Lung (tissue), 12 donors: ENCODE measurements around the gene MRTFA. TPM values are rescaled to one million over a fixed set of nuclear protein-coding genes. Genes with fewer than 3 reads are reported as not detected.

Experiments used
- ATAC-seq: fragments of 200-7000 bp; cut with Tn5 transposase; one replicate; pipeline ENCODE4 v1.9.1; 2020; ENCODE audit warnings: moderate number of reproducible peaks; ENCODE audit not compliant: insufficient read depth, low FRiP score
- DNase-seq, 3 donors: peaks; one replicate each; pipeline ENCODE4 v3.0.0-alpha.2; 2013 to 2017
- H3K27ac ChIP-seq, 2 donors: one replicate each; pipeline ENCODE4 v1.5.1; 2013; ENCODE audit warnings: mild to moderate bottlenecking in 2 of 2, moderate library complexity in 2 of 2, control low read depth in 1 of 2, inconsistent platforms in 1 of 2, low read depth in 1 of 2, low read length in 1 of 2
- H3K27me3 ChIP-seq, 3 donors: one replicate each; pipeline ENCODE4 v1.5.1; 2013; ENCODE audit warnings: low read length in 2 of 3; ENCODE audit not compliant: control insufficient read depth in 3 of 3, insufficient read depth in 3 of 3
- H3K36me3 ChIP-seq, 4 donors: one replicate each; pipeline ENCODE4 v1.5.1; 2013; ENCODE audit warnings: low read length in 4 of 4, mild to moderate bottlenecking in 1 of 4, moderate library complexity in 1 of 4; ENCODE audit not compliant: control insufficient read depth in 4 of 4, insufficient read depth in 4 of 4
- H3K4me1 ChIP-seq, 5 donors: one replicate each; pipeline ENCODE4 v1.5.1; 2013; ENCODE audit warnings: low read length in 5 of 5, mild to moderate bottlenecking in 2 of 5, moderate library complexity in 1 of 5; ENCODE audit not compliant: control insufficient read depth in 5 of 5, insufficient read depth in 5 of 5
- H3K4me3 ChIP-seq: one replicate; pipeline ENCODE4 v1.5.1; 2013; ENCODE audit warnings: mild to moderate bottlenecking, control low read depth, moderate library complexity
- H3K9ac ChIP-seq, 2 donors: one replicate each; pipeline ENCODE4 v1.5.1; 2013; ENCODE audit warnings: low read length in 2 of 2, control low read depth in 1 of 2; ENCODE audit not compliant: insufficient read depth in 1 of 2
- H3K9me3 ChIP-seq, 4 donors: one replicate each; pipeline ENCODE4 v1.5.1; 2013; ENCODE audit warnings: low read length in 3 of 4, mild to moderate bottlenecking in 1 of 4, moderate library complexity in 1 of 4; ENCODE audit not compliant: control insufficient read depth in 4 of 4, insufficient read depth in 3 of 4
- WGBS, 2 donors: extraction: QIAGEN DNeasy Blood & Tissue Kit; methylation state at CpG; one replicate each; pipeline ENCODE4 v1.1.7; 2013; 5-methylcytosine and 5-hydroxymethylcytosine counted together
- polyA plus RNA-seq, 2 donors: library from polyadenylated mRNA; stranded (reverse); fragments of 200-250 nt; gene quantifications; one replicate each; pipeline ENCODE4 v1.2.1, GENCODE V29; 2013
- total RNA-seq, 2 donors: library from RNA; depleted of rRNA in 1 of 2; stranded (reverse); fragments of >200 nt in 1 of 2; gene quantifications; one replicate each; pipeline ENCODE4 v1.2.1, GENCODE V29; 2014 to 2021
- TF ChIP-seq, protein P1 (sequence below): IDR thresholded peaks from 2 replicates; pipeline ENCODE4 v1.5.1; 2012; ENCODE audit warnings: mild to moderate bottlenecking; ENCODE audit errors: control extremely low read depth, extremely low read depth
- donor health status: control.
- donor health status: control.
- donor health status: Bipolar disorder and iron deficiency.
- donor health status: healthy.
- donor health status: DM: yes; HTN: yes; CAD: no.

MRTFA gene
- total and polyA plus RNA-seq, 4 donors, result 26.3 to 64.0 (median 40.1) TPM

DNA sequence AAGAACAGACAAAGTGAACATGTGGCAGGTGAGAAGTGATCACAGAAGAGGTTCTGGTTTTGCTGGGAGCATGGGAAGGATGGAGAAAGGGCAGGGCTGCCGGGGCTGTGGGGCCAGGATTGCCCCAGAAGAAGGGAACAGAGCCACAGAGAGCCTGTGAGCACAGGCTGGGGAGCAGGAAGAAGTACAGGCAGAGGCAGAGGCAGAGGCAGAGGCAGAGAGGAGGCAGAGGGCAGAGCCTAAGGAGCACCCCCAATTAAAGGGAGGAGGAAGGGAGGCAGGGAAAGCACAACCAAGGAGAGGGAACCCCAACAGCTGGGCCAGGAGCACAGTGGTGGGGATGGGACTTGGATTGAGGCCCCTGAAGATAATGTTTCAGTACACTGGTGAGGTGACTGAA, 214.6 kb downstream of the MRTFA start:
- ATAC-seq, result no peak
- Histone ChIP-seq H3K36me3 (peaks cover 2 to 78% (median 23%) of the 10 kb centered on the region in 4 donors), H3K4me3 (no peak overlapping the region), H3K27ac (no peak overlapping the region), H3K9me3 (peaks cover 0 to 1% (median 0%) of the 10 kb centered on the region in 4 donors), H3K9ac (no peak overlapping the region), H3K27me3 (no peaks in the 10 kb centered on the region), H3K4me1 (peaks cover 0 to 12% (median 0%) of the 10 kb centered on the region in 5 donors)
- TF ChIP-seq, protein P1, sequence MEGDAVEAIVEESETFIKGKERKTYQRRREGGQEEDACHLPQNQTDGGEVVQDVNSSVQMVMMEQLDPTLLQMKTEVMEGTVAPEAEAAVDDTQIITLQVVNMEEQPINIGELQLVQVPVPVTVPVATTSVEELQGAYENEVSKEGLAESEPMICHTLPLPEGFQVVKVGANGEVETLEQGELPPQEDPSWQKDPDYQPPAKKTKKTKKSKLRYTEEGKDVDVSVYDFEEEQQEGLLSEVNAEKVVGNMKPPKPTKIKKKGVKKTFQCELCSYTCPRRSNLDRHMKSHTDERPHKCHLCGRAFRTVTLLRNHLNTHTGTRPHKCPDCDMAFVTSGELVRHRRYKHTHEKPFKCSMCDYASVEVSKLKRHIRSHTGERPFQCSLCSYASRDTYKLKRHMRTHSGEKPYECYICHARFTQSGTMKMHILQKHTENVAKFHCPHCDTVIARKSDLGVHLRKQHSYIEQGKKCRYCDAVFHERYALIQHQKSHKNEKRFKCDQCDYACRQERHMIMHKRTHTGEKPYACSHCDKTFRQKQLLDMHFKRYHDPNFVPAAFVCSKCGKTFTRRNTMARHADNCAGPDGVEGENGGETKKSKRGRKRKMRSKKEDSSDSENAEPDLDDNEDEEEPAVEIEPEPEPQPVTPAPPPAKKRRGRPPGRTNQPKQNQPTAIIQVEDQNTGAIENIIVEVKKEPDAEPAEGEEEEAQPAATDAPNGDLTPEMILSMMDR, result no peak
- 89 to 92% methylated on average over 1 of the region's 1 CpG for WGBS, 2 donors
- no peak for DNase-seq

DNA sequence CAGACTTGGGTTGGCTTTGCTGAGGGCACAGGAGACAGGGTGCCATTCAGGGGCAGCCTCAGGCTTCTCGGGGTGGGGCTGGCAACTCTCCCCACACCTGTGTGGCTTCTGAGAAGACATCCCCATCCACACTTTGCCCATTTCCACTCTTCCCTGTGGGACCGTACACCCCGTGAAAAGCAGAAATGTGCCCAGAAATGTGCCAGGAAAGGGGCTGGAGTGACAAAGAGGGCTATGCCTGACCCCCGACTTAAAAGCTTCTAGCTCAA, 215.5 kb downstream of the MRTFA start:
- DNase-seq (no peak), ATAC-seq (no peak)
- TF ChIP-seq, protein P1, result no peak
- Histone ChIP-seq H3K36me3 (peaks cover 2 to 80% (median 18%) of the 10 kb centered on the region in 4 donors), H3K27me3 (no peaks in the 10 kb centered on the region), H3K4me1 (peaks cover 0 to 16% (median 2%) of the 10 kb centered on the region in 5 donors), H3K9me3 (peaks cover 0 to 1% (median 0%) of the 10 kb centered on the region in 4 donors), H3K9ac (no peak overlapping the region), H3K4me3 (no peak overlapping the region), H3K27ac (no peak overlapping the region)
- 92 to 98% methylated on average over 4 of the region's 4 CpGs for WGBS, 2 donors

DNA sequence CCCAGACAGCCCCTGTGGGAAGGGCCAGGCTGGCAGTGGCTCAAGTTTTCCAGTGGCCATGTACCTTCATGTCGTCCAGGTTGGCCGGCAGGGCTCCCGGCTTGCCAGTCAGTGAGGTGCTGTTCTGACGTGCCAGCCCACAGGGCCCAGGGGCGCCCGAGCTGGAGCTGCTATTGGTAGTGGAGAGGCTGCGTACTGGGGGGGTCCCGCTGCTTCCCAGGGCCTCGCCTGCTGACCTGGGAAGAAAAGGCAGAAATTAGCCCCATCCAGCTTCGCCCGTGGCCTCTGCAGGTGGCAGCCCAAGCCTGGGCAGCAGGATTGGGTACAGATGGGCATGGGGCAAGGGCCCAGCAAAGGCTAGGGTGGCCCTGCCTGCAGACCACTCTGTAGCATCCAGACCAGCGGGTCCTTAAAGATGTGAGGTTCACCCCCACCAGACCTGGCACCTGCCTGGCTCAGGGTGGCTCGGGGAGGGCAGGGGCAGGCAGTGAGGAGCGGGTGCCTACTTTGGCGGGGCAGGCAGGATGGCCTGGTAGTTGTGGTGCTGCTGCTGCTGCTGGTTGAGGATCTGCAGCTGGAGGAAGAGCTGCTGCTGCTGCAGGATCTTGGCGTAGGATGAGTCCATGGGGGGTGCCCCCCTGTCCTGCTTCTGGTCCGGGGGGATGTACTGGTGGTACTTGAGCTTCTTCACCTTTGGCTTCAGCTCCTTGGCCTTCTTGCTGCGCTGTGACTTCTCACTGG, 216.0 kb downstream of the MRTFA start:
- TF ChIP-seq, protein P1, result no peak
- Histone ChIP-seq H3K9me3 (peaks cover 0 to 1% (median 0%) of the 10 kb centered on the region in 4 donors), H3K27me3 (no peaks in the 10 kb centered on the region), H3K27ac (no peak overlapping the region), H3K4me3 (no peak overlapping the region), H3K4me1 (peaks cover 0 to 21% (median 7%) of the 10 kb centered on the region in 5 donors), H3K9ac (no peak overlapping the region), H3K36me3 (peaks cover 2 to 75% (median 18%) of the 10 kb centered on the region in 4 donors)
- no peak for DNase-seq
- WGBS, 2 donors, result 95 to 96% methylated on average over 18 of the region's 18 CpGs
- ATAC-seq, result no peak

DNA sequence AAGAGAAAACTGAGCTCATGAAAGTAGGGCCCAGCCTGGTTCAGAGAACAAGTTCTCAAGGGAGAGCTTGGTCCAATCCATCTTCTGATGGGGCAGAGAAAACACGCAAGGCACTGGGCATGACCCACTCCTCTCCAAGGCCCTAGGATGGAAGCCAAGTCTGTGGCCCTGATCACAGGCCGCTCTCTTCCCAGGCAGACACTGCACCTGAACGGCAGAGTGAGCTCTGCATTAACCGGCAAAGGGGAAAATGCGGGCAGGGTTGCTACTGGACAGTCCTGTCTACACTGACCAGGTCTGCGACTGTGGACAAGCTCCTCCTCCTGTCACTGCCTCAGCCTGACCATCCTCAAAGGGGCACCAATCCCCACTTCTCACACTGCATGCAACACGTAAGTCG, 216.8 kb downstream of the MRTFA start:
- no peak for DNase-seq
- H3K36me3 ChIP-seq, result peaks cover 2 to 68% (median 18%) of the 10 kb centered on the region in 4 donors
- H3K27ac ChIP-seq, result no peak overlapping the region
- WGBS, 2 donors, result 94 to 95% methylated on average over 8 of the region's 8 CpGs
- peaks cover 0 to 25% (median 7%) of the 10 kb centered on the region in 5 donors for H3K4me1 ChIP-seq
- TF ChIP-seq, protein P1, result no peak
- H3K27me3 ChIP-seq, result no peaks in the 10 kb centered on the region
- H3K9me3 ChIP-seq, result peaks cover 0 to 1% (median 0%) of the 10 kb centered on the region in 4 donors
- no peak for ATAC-seq
- H3K4me3 ChIP-seq, result no peak overlapping the region
- no peak overlapping the region for H3K9ac ChIP-seq
